Common myeloid progenitor, CD34-positive (primary cell): ENCODE data around the gene SNPH.
A peak's percentile ranks its signal among the peaks of the same experiment; 100 is the strongest.
"Not testable (repeated sequence)": the region's sequence is repeated elsewhere in the genome, so short reads cannot be mapped to it uniquely, and the experiment has no call there.

Experiments
- CTCF ChIA-PET: fragments of 350-600 bp; sonication (Branson Sonifier 250); formaldehyde crosslinking; loops from one replicate; lab custom pipeline; 2021; ENCODE audit warnings: antibody characterized with exemption; lab: Charles Lee
- POLR2A ChIA-PET: fragments of 350-600 bp; sonication (Branson Sonifier 250); formaldehyde crosslinking; loops from one replicate; lab custom pipeline; 2021; ENCODE audit warnings: antibody characterized with exemption; lab: Charles Lee
- DNase-seq, 3 donors: peaks; one replicate each; pipeline versions ENCODE4 v3.0.0 to v3.0.0-alpha.2; 2013
- H3K27ac ChIP-seq, 2 experiments: 1 replicate in 1 of 2; 2 replicates in 1 of 2; pipeline ENCODE4 v1.7.0; 2013; ENCODE audit warnings: inconsistent platforms in 2 of 2, low read length in 2 of 2, mild to moderate bottlenecking in 2 of 2, low read depth in 1 of 2, moderate library complexity in 1 of 2; ENCODE audit not compliant: severe bottlenecking in 2 of 2, insufficient read depth in 1 of 2, poor library complexity in 1 of 2
- H3K27me3 ChIP-seq, 5 experiments: replicated peaks in 2 of 5; 1 replicate in 3 of 5; 2 replicates in 2 of 5; pipeline versions ENCODE4 v1.6.1 to v1.7.0; 2013; ENCODE audit warnings: low read length in 4 of 5, mild to moderate bottlenecking in 2 of 5, moderate library complexity in 2 of 5, inconsistent platforms in 1 of 5; ENCODE audit not compliant: insufficient read depth in 5 of 5, control insufficient read depth in 4 of 5
- H3K36me3 ChIP-seq, 4 experiments: 1 replicate in 2 of 4; 2 replicates in 2 of 4; pipeline versions ENCODE4 v1.6.1 to v1.7.0; 2013; ENCODE audit warnings: low read length in 3 of 4, control low read depth in 1 of 4, mild to moderate bottlenecking in 1 of 4; ENCODE audit not compliant: control insufficient read depth in 4 of 4, insufficient read depth in 4 of 4
- H3K4me1 ChIP-seq, 4 experiments: 1 replicate in 3 of 4; 2 replicates in 1 of 4; pipeline versions ENCODE4 v1.6.1 to v1.7.1; 2013; ENCODE audit warnings: low read length in 3 of 4, mild to moderate bottlenecking in 3 of 4, control low read depth in 1 of 4, inconsistent platforms in 1 of 4, moderate library complexity in 1 of 4; ENCODE audit not compliant: control insufficient read depth in 4 of 4, insufficient read depth in 4 of 4; ENCODE audit errors: control extremely low read depth in 1 of 4
- H3K4me3 ChIP-seq, 7 experiments: 1 replicate in 4 of 7; 2 replicates in 3 of 7; pipeline versions ENCODE4 v1.5.1 to v1.7.0; 2013; ENCODE audit warnings: mild to moderate bottlenecking in 7 of 7, low read length in 6 of 7, moderate library complexity in 6 of 7, inconsistent platforms in 2 of 7, low read depth in 2 of 7, control low read depth in 1 of 7; ENCODE audit not compliant: insufficient read depth in 4 of 7, control insufficient read depth in 1 of 7; ENCODE audit errors: extremely low read depth in 1 of 7
- H3K9me3 ChIP-seq, 5 experiments: 1 replicate in 4 of 5; 2 replicates in 1 of 5; pipeline versions ENCODE4 v1.6.1 to v1.7.1; 2013; ENCODE audit warnings: low read length in 4 of 5, mild to moderate bottlenecking in 2 of 5, inconsistent platforms in 1 of 5, low read depth in 1 of 5, moderate library complexity in 1 of 5; ENCODE audit not compliant: control insufficient read depth in 4 of 5, insufficient read depth in 2 of 5; ENCODE audit errors: control extremely low read depth in 1 of 5
- WGBS: methylation state at CpG from one replicate; pipeline ENCODE4 v1.1.5; 2013; ENCODE audit not compliant: insufficient coverage; 5-methylcytosine and 5-hydroxymethylcytosine counted together

The SNPH gene

GRCh38 chr20:1242530-1242929, 23.6 kb upstream of the SNPH start:
- ChIA-PET POLR2A (no interaction called here), CTCF (interaction anchor here (1.4 to 1.6 kb wide), 2 partner anchors 10 to 29 kb away, joined by 3 to 5 read pairs; no protein-coding TSS in a partner anchor)
- Histone ChIP-seq H3K27me3 (peaks cover 0 to 22% (median 10%) of the 10 kb centered on the region in 5 experiments), H3K4me1 (peaks cover 4 to 14% (median 8%) of the 10 kb centered on the region in 4 experiments), H3K4me3 (peak overlapping the region in 1 of 7 experiments; percentile 4), H3K9me3 (no peaks in the 10 kb centered on the region), H3K36me3 (no peaks in the 10 kb centered on the region), H3K27ac (no peak overlapping the region)
- no CpG with 5 or more reads among the region's 2 CpGs for WGBS
- DNase-seq: peak; percentile 43 to 85 (median 71)

- Histone ChIP-seq H3K9me3 (no peaks in the 10 kb centered on the region), H3K4me3 (no peak overlapping the region), H3K4me1 (peaks cover 4 to 14% (median 8%) of the 10 kb centered on the region in 4 experiments), H3K27me3 (peaks cover 0 to 14% (median 6%) of the 10 kb centered on the region in 5 experiments), H3K27ac (no peak overlapping the region), H3K36me3 (no peaks in the 10 kb centered on the region)
- WGBS: 100% methylated on average over 1 of the region's 2 CpGs
- CTCF ChIA-PET: no interaction called here
- POLR2A ChIA-PET: no interaction called here
- DNase-seq: no peak
Observed at GRCh38 chr20:1245578-1245977, 20.5 kb upstream of the SNPH start.

GRCh38 chr20:1247689-1248088, 18.4 kb upstream of the SNPH start:
- POLR2A ChIA-PET: no interaction called here
- CTCF ChIA-PET: interaction anchor here (0.6 to 1.5 kb wide), 5 partner anchors 8 to 33 kb away, joined by 3 to 5 read pairs (median 3); no protein-coding TSS in a partner anchor
- H3K27me3 ChIP-seq: peaks cover 0 to 18% (median 12%) of the 10 kb centered on the region in 5 experiments
- no peaks in the 10 kb centered on the region for H3K36me3 ChIP-seq
- H3K27ac ChIP-seq: no peak overlapping the region
- no peaks in the 10 kb centered on the region for H3K9me3 ChIP-seq
- H3K4me1 ChIP-seq: no peaks in the 10 kb centered on the region
- no peak for DNase-seq
- H3K4me3 ChIP-seq: no peak overlapping the region

- POLR2A ChIA-PET, H3K27ac ChIP-seq, H3K36me3 ChIP-seq, H3K9me3 ChIP-seq, H3K4me1 ChIP-seq, H3K4me3 ChIP-seq, DNase-seq: not testable (repeated sequence)
- WGBS: no CpG with 5 or more reads among the region's 2 CpGs
- CTCF ChIA-PET: interaction anchor here (1.5 to 2.0 kb wide), 2 partner anchors 9 to 33 kb away, joined by 5 to 6 read pairs; no protein-coding TSS in a partner anchor
- H3K27me3 ChIP-seq: peaks cover 0 to 22% (median 18%) of the 10 kb centered on the region in 5 experiments
Observed at GRCh38 chr20:1250282-1250681, 15.8 kb upstream of the SNPH start.

GRCh38 chr20:1252416-1252815, 13.7 kb upstream of the SNPH start:
- H3K36me3 ChIP-seq: no peaks in the 10 kb centered on the region
- peaks cover 0 to 5% (median 0%) of the 10 kb centered on the region in 5 experiments for H3K9me3 ChIP-seq
- POLR2A ChIA-PET: no interaction called here
- H3K4me3 ChIP-seq: no peak overlapping the region
- CTCF ChIA-PET: interaction anchor here (2.0 kb wide), 1 partner anchor 10 kb away, joined by 5 read pairs; no protein-coding TSS in a partner anchor
- peaks cover 0 to 30% (median 15%) of the 10 kb centered on the region in 5 experiments for H3K27me3 ChIP-seq
- H3K4me1 ChIP-seq: no peaks in the 10 kb centered on the region
- WGBS: 96% methylated on average over 3 of the region's 3 CpGs
- no peak overlapping the region for H3K27ac ChIP-seq
- no peak for DNase-seq

GRCh38 chr20:1254254-1254653, 11.8 kb upstream of the SNPH start:
- Histone ChIP-seq H3K4me3 (no peak overlapping the region), H3K27ac (no peak overlapping the region), H3K9me3 (peaks cover 0 to 5% (median 0%) of the 10 kb centered on the region in 5 experiments), H3K4me1 (no peaks in the 10 kb centered on the region), H3K36me3 (no peaks in the 10 kb centered on the region), H3K27me3 (peaks cover 0 to 33% (median 12%) of the 10 kb centered on the region in 5 experiments)
- ChIA-PET POLR2A (no interaction called here), CTCF (interaction anchor here (1.1 kb wide), 1 partner anchor 27 kb away, joined by 4 read pairs; no protein-coding TSS in a partner anchor)
- peak in 2 of 3 donors; percentile 18 to 37 for DNase-seq
- 100% methylated on average over 1 of the region's 2 CpGs for WGBS

GRCh38 chr20:1255675-1256074, 10.4 kb upstream of the SNPH start:
- Histone ChIP-seq H3K27me3 (peaks cover 0 to 36% (median 12%) of the 10 kb centered on the region in 5 experiments), H3K36me3 (no peaks in the 10 kb centered on the region), H3K9me3 (peaks cover 0 to 5% (median 0%) of the 10 kb centered on the region in 5 experiments), H3K4me3 (no peak overlapping the region), H3K4me1 (no peaks in the 10 kb centered on the region), H3K27ac (no peak overlapping the region)
- peak in 2 of 3 donors; percentile 47 to 71 for DNase-seq
- no CpG with 5 or more reads among the region's 2 CpGs for WGBS
- CTCF ChIA-PET: interaction anchor here (1.2 to 1.4 kb wide), 2 partner anchors 8 to 15 kb away, joined by 3 read pairs; no protein-coding TSS in a partner anchor
- POLR2A ChIA-PET: no interaction called here
